SJSA1 (cell line): ENCODE results near the gene THSD4. TPM values are rescaled to one million over a fixed set of nuclear protein-coding genes. Genes with fewer than 3 reads are reported as not detected.
"Not testable (repeated sequence)": the region's sequence is repeated elsewhere in the genome, so short reads cannot be mapped to it uniquely, and the experiment has no call there.

Experiments
- DNase-seq, 2 experiments: peaks; one replicate each; pipeline ENCODE4 v3.0.0-alpha.2; 2015 to 2020; ENCODE audit warnings: low spot score in 2 of 2, low read depth in 1 of 2
- H3K27ac ChIP-seq: fragments of 250-450 bp; sonication (Bioruptor Pico); 2 replicates; pipeline ENCODE4 v1.5.1; 2020; ENCODE audit warnings: mild to moderate bottlenecking, moderate library complexity
- H3K27me3 ChIP-seq: fragments of 250-450 bp; sonication (Bioruptor Pico); replicated peaks from 2 replicates; pipeline ENCODE4 v1.5.1; 2020; ENCODE audit warnings: mild to moderate bottlenecking, moderate library complexity
- H3K36me3 ChIP-seq: fragments of 250-450 bp; sonication (Bioruptor Pico); 2 replicates; pipeline ENCODE4 v1.5.1; 2020; ENCODE audit warnings: mild to moderate bottlenecking
- H3K4me1 ChIP-seq: fragments of 250-450 bp; sonication (Bioruptor Pico); replicated peaks from 2 replicates; pipeline ENCODE4 v1.6.1; 2021; ENCODE audit warnings: mild to moderate bottlenecking
- H3K4me3 ChIP-seq: fragments of 250-450 bp; sonication (Bioruptor Pico); 2 replicates; pipeline ENCODE4 v1.5.1; 2020; ENCODE audit warnings: mild to moderate bottlenecking
- H3K9me3 ChIP-seq: fragments of 250-450 bp; sonication (Bioruptor Pico); replicated peaks from 2 replicates; pipeline ENCODE4 v1.5.1; 2020; ENCODE audit warnings: mild to moderate bottlenecking
- total RNA-seq: library from RNA; depleted of rRNA; stranded (reverse); fragments of >200 nt; shearing (Covaris generic); gene quantifications from 2 replicates; pipeline ENCODE4 v1.2.3, GENCODE V29; 2014

Gene THSD4
- total RNA-seq, 1 experiment from 2014 or later, result 14.6 TPM

DNA sequence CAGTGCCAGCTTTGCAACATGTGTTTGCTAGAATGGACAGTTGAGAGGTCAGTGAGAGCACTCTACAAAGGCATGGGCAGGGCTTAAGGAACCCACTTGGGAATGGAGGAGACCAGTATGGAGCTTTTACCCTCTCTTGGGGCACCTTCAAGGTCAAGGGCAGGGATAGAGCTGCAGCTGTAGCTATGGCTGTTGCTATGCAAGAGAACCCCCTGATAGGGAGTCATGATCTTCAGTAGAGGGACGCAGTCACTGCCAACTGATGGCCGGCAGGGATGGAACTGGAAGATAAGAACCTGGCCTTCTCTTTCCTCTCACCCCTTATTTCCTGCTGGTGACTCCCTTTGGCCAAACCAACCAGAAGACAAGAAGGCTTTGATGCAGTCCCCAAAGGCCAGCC is 40.3 kb downstream of the THSD4 start:
- Histone ChIP-seq H3K27me3 (no peaks in the 10 kb centered on the region), H3K9me3 (no peaks in the 10 kb centered on the region), H3K4me3 (no peak overlapping the region), H3K36me3 (no peaks in the 10 kb centered on the region), H3K4me1 (peaks cover 14% of the 10 kb centered on the region), H3K27ac (no peak overlapping the region)
- DNase-seq, result no peak

DNA sequence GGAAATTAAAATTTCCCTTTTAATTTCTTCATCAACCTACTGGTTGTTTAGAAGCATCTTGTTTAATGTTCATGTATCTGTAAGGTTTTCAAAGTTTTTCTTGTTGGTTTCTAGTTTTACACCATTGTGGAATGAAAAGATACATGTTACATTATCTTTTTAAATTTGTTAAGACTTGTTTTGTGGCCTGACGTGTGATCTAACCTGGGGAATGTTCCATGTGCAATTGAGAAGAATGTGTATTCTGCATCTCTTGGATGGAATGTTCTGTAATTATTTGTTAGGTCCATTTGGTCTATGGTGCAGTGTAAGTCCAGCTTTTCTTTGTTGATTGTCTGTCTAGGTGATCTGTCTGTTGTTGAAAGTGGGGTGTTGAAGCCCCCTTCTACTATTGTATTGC is 45.7 kb downstream of the THSD4 start:
- Histone ChIP-seq H3K4me1 (peaks cover 6% of the 10 kb centered on the region), H3K4me3 (no peak overlapping the region), H3K27me3 (no peaks in the 10 kb centered on the region), H3K36me3 (no peaks in the 10 kb centered on the region), H3K9me3 (no peaks in the 10 kb centered on the region; the same call in 1 of the 2 replicates), H3K27ac (no peak overlapping the region)
- DNase-seq, result no peak

GRCh38 chr15:71162309-71162708 is 47.0 kb downstream of the THSD4 start:
- Histone ChIP-seq H3K27ac (no peak overlapping the region), H3K4me3 (no peak overlapping the region), H3K4me1 (peaks cover 6% of the 10 kb centered on the region), H3K9me3 (no peaks in the 10 kb centered on the region; the same call in 1 of the 2 replicates), H3K36me3 (no peaks in the 10 kb centered on the region), H3K27me3 (no peaks in the 10 kb centered on the region)
- no peak for DNase-seq

DNA sequence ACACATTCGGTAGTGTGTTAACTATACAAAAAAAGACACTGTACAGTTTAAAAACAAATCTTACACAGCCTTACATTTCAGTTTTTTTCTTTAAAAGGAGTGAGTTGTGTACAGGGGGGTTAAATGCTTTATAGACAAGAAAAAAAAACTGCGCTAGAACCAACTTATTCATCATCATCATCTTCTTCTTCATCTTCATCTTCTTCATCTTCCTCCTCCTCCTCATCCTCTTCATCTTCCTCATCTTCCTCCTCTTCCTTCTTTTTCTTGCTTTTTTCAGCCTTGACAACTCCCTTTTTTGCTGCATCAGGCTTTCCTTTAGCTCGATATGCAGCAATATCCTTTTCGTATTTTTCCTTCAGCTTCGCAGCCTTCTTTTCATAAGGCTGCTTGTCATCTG is 49.3 kb downstream of the THSD4 start:
- H3K4me1 ChIP-seq, H3K27me3 ChIP-seq, H3K9me3 ChIP-seq, H3K4me3 ChIP-seq, H3K27ac ChIP-seq, DNase-seq, H3K36me3 ChIP-seq: not testable (repeated sequence)

GRCh38 chr15:71167445-71168165 is 52.3 kb downstream of the THSD4 start:
- Histone ChIP-seq H3K4me1 (no peaks in the 10 kb centered on the region), H3K4me3 (no peak overlapping the region), H3K27ac (no peak overlapping the region), H3K27me3 (no peaks in the 10 kb centered on the region), H3K36me3 (no peaks in the 10 kb centered on the region), H3K9me3 (no peaks in the 10 kb centered on the region; the same call in 1 of the 2 replicates)
- DNase-seq, result no peak

DNA sequence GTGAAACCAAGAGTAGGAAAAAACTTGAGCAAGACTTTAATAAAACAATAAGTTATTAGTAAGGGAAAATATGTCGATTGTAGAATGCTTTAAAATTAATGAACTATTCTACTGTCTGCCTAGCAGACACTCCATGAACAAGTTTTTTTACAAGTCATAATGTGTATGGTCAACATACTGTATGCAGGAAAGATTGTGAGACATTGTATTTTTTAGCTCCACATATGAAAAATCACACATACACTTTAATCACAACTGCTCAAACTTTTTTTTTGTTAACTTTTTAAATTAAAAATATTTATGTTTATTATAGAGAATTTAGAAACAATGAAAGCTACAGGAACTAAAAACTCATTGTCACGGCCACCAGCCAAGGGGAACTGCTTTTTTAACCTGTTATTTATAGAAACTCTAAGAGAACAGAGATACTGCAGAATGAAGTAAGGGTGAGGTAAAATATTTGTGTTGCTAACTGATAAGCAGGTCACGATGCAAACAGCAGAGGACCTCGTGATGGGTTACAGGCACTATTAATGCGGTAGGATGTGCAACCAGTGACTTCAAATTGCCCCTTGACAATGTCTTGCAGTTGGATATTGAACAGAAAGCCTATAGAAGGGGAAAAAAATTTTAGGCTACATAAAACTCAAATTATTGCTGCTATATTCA is 53.0 kb downstream of the THSD4 start:
- no peaks in the 10 kb centered on the region for H3K27me3 ChIP-seq
- H3K27ac ChIP-seq, result no peak overlapping the region
- H3K36me3 ChIP-seq, result no peaks in the 10 kb centered on the region
- H3K9me3 ChIP-seq, result no peaks in the 10 kb centered on the region; the same call in 1 of the 2 replicates
- DNase-seq, result no peak
- no peaks in the 10 kb centered on the region for H3K4me1 ChIP-seq
- no peak overlapping the region for H3K4me3 ChIP-seq

- Histone ChIP-seq H3K27me3 (no peaks in the 10 kb centered on the region), H3K36me3 (no peaks in the 10 kb centered on the region), H3K4me3 (no peak overlapping the region), H3K4me1 (no peaks in the 10 kb centered on the region), H3K27ac (no peak overlapping the region), H3K9me3 (no peaks in the 10 kb centered on the region; the same call in none of the 2 replicates)
- DNase-seq, result no peak
Measured at GRCh38 chr15:71170163-71170562, 54.9 kb downstream of the THSD4 start.

GRCh38 chr15:71171195-71171594 is 55.9 kb downstream of the THSD4 start:
- H3K9me3 ChIP-seq, result no peaks in the 10 kb centered on the region; the same call in none of the 2 replicates
- no peak for DNase-seq
- H3K27me3 ChIP-seq, result no peaks in the 10 kb centered on the region
- H3K4me3 ChIP-seq, result no peak overlapping the region
- no peak overlapping the region for H3K27ac ChIP-seq
- H3K36me3 ChIP-seq, result no peaks in the 10 kb centered on the region
- no peaks in the 10 kb centered on the region for H3K4me1 ChIP-seq

DNA sequence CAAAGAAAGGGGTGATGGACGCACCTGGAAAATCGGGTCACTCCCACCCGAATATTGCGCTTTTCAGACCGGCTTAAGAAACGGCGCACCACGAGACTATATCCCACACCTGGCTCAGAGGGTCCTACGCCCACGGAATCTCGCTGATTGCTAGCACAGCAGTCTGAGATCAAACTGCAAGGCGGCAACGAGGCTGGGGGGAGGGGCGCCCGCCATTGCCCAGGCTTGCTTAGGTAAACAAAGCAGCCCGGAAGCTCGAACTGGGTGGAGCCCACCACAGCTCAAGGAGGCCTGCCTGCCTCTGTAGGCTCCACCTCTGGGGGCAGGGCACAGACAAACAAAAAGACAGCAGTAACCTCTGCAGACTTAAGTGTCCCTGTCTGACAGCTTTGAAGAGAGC is 59.1 kb downstream of the THSD4 start:
- not testable (repeated sequence) for H3K4me1 ChIP-seq, H3K4me3 ChIP-seq, DNase-seq, H3K9me3 ChIP-seq, H3K27me3 ChIP-seq, H3K36me3 ChIP-seq, H3K27ac ChIP-seq

- no peaks in the 10 kb centered on the region for H3K36me3 ChIP-seq
- H3K9me3 ChIP-seq, result no peaks in the 10 kb centered on the region
- H3K4me3 ChIP-seq, result no peak overlapping the region
- H3K4me1 ChIP-seq, result no peaks in the 10 kb centered on the region
- no peak for DNase-seq
- no peaks in the 10 kb centered on the region for H3K27me3 ChIP-seq
- H3K27ac ChIP-seq, result no peak overlapping the region
Measured at GRCh38 chr15:71180986-71181853, 65.9 kb downstream of the THSD4 start.

DNA sequence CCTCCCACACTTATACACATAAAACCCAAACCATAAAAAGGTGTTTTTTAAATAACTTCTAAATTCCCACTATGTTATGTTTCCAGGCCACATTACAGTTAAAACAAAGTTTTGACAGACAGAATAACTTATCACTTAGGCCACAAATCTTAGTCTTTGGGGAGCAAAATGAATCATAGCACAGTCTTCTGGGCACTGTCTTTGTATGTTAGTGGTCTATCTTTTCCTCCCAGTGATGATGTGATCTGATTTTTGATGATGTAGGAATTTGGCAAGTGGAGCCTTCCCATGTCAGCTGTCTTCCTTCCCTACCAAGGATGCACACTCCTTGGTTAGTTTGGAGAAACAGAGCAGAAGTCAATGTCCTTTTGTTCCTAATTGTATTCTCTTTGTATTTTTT is 67.3 kb downstream of the THSD4 start:
- H3K9me3 ChIP-seq, result no peaks in the 10 kb centered on the region
- H3K27ac ChIP-seq, result no peak overlapping the region
- no peaks in the 10 kb centered on the region for H3K36me3 ChIP-seq
- H3K27me3 ChIP-seq, result no peaks in the 10 kb centered on the region
- no peak overlapping the region for H3K4me3 ChIP-seq
- no peaks in the 10 kb centered on the region for H3K4me1 ChIP-seq
- DNase-seq, result no peak

DNA sequence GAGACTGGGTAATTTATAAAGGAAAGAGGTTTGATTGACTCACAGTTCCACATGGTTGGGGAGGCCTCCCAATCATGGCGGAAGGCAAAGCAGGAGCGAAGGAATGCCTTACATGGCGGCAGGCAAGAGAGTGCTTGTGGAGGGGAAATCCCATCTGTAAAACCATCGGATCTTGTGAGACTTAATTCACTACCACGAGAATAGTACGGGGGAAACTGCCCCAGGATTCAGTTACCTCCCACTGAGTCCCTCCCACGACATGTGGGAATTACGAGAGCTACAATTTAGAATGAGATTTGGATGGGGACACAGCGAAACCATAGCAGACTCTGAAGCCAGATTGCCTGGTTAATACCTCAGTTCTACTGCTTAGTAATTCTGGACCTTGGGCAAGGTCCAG is 67.8 kb downstream of the THSD4 start:
- H3K27me3 ChIP-seq, result no peaks in the 10 kb centered on the region
- no peaks in the 10 kb centered on the region for H3K4me1 ChIP-seq
- no peaks in the 10 kb centered on the region for H3K36me3 ChIP-seq
- H3K27ac ChIP-seq, result no peak overlapping the region
- H3K9me3 ChIP-seq, result no peaks in the 10 kb centered on the region
- DNase-seq, result no peak
- no peak overlapping the region for H3K4me3 ChIP-seq

DNA sequence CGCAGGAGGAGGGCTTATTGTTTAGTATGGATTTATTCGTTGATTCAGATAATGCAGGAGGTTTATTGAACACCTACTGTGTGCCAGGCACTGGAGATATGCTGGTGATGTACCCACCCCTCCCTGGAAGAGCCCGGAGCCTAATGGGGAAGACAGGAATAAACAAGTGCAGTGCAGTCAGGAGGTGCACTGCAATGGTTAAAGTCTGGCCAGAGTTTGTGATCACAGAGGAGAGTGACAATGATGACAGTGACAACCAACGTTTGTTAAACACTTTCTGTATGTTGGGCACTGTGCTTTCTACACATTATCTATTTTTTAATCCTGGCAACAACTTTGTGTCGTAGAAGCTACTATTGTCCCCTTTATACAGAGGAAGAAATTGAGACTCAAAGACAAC is 70.4 kb downstream of the THSD4 start:
- Histone ChIP-seq H3K27ac (no peak overlapping the region), H3K9me3 (no peaks in the 10 kb centered on the region), H3K4me1 (no peaks in the 10 kb centered on the region), H3K4me3 (no peak overlapping the region), H3K36me3 (no peaks in the 10 kb centered on the region), H3K27me3 (no peaks in the 10 kb centered on the region)
- no peak for DNase-seq

GRCh38 chr15:71186267-71186666 is 71.0 kb downstream of the THSD4 start:
- no peaks in the 10 kb centered on the region for H3K36me3 ChIP-seq

More at GRCh38 chr15:71186267-71186666, 71.0 kb downstream of the THSD4 start:
- no peak for DNase-seq
- Histone ChIP-seq H3K27me3 (no peaks in the 10 kb centered on the region), H3K27ac (no peak overlapping the region), H3K4me1 (no peaks in the 10 kb centered on the region), H3K4me3 (no peak overlapping the region), H3K9me3 (no peaks in the 10 kb centered on the region)
